HG02610 (cell line): ENCODE measurements around the gene PTH1R.
A peak's percentile ranks its signal among the peaks of the same experiment; 100 is the strongest.

Source experiments
- ATAC-seq: cut with Tn5 transposase; IDR thresholded peaks from one replicate; pipeline ENCODE4 v1.9.1; 2021; ENCODE audit warnings: mild to moderate bottlenecking, moderate library complexity; ENCODE audit not compliant: unreplicated experiment

PTH1R gene

GRCh38 chr3:46943237-46944187 is 66.0 kb downstream of the PTH1R start:
- ATAC-seq, result no peak

DNA sequence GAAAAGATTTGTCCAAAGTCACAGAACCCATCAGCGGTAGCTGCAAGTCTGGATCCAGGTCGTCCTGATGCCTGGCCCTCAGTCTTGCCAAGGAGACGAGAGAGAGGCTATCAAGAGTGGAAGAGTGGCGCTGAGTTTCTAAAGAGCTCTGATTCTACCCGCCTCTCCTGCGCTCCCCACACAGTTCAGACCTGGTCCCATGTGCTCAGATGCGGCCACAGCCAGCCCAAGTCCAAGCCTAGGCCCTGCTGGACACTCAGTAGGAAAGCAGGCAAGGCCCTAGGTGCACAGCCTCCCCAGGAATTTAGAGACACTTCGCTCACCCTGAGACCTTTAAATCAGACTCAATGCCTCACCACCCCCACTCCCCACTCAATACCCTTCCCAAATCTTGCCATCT is 66.7 kb downstream of the PTH1R start:
- no peak for ATAC-seq

- ATAC-seq, result no peak
Observed at GRCh38 chr3:46946416-46946815, 68.9 kb downstream of the PTH1R start.

GRCh38 chr3:46946856-46947545 is 69.5 kb downstream of the PTH1R start:
- ATAC-seq, result no peak

DNA sequence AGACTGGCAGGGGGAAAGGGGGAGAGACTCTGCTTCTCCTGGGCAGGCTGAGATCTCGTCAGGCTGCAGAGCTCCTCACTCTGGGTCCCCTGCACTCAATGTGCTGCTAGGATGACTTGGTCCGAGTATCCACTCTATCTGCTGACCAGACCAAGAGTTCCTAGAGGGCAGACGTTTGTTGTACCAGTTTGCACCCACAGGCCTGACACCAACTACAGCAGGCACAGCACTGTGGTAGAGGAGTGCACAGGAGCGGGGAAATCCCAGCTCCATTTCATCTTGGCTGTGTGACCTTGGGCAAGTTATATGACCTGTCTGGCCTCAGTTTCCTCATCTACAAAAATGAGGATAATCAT is 70.0 kb downstream of the PTH1R start:
- ATAC-seq, result no peak

GRCh38 chr3:46947981-46948791 is 70.7 kb downstream of the PTH1R start:
- no peak for ATAC-seq

DNA sequence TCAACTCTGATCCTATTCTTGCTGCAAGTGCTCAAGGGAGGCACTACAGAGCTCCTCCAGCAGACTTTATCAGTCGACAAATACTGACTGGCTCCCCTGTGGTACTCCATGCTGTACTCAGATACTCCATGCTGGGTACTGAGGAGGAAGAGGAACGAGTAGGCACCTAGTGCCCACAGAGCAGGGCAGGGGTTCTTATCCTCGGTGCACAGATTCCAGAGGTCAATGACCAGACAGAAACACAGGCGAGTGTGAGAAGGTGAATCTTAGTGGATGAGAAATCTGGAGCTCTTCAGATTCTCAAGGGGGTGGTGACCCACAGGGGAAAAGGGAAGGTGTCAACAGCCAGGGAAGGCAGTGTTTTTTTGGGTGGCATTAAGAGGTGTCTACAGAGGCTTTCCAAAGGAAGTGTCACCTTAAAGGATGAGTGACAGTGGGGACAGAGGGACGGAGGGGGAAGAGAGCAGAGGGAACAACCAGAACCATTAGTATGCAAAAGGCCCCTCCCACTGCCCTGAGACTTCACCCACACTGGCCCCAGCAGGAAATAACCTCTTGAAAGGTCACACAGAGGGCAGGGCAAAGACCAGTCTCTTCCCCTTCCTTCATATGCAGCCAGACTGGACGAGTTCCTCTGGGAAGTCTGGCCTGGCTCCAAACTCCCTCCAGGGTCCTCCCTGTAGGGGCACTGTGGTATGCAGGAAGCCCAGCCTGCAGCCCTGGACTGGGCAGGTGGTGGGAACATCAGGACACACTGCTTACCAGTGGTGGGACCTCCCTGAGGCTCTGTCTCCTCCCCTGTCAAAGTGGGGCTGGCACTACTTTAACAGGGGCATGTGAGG is 71.5 kb downstream of the PTH1R start:
- ATAC-seq, result peak; percentile 38

- no peak for ATAC-seq
Observed at GRCh38 chr3:46950177-46950576, 72.7 kb downstream of the PTH1R start.

- no peak for ATAC-seq
Observed at GRCh38 chr3:46950650-46951241, 73.2 kb downstream of the PTH1R start.

- no peak for ATAC-seq
Observed at GRCh38 chr3:46952813-46953212, 75.3 kb downstream of the PTH1R start.
